CD14-positive monocyte (primary cell): Measurements from ENCODE around the gene FAM193A. TPM values are rescaled to one million over a fixed set of nuclear protein-coding genes. Genes with fewer than 3 reads are reported as not detected.

ENCODE experiments used
- DNase-seq, 3 donors: peaks; one replicate each; pipeline ENCODE4 v3.0.0-alpha.2; 2011 to 2022
- H2AFZ ChIP-seq: 2 replicates; pipeline ENCODE4 v1.6.0; 2012; ENCODE audit warnings: mild to moderate bottlenecking, low read depth, low read length, inconsistent platforms; ENCODE audit not compliant: insufficient read depth, poor library complexity, severe bottlenecking
- H3K27ac ChIP-seq, 2 donors: 1 replicate in 1 of 2; 2 replicates in 1 of 2; pipeline ENCODE4 v1.5.1; 2012 to 2013; ENCODE audit warnings: low read length in 2 of 2, control low read depth in 1 of 2, inconsistent platforms in 1 of 2, low read depth in 1 of 2, mild to moderate bottlenecking in 1 of 2
- H3K27me3 ChIP-seq, 2 donors: one replicate each; pipeline versions ENCODE4 v1.6.0 to v1.6.1; 2011 to 2013; ENCODE audit warnings: low read length in 2 of 2; ENCODE audit not compliant: control insufficient read depth in 2 of 2, insufficient read depth in 2 of 2
- H3K36me3 ChIP-seq, 2 donors: replicated peaks in 1 of 2; 1 replicate in 1 of 2; 2 replicates in 1 of 2; pipeline versions ENCODE4 v1.5.1 to v1.6.1; 2012 to 2013; ENCODE audit warnings: low read length in 2 of 2, control low read depth in 1 of 2, inconsistent platforms in 1 of 2, mild to moderate bottlenecking in 1 of 2; ENCODE audit not compliant: insufficient read depth in 2 of 2, control insufficient read depth in 1 of 2
- H3K4me1 ChIP-seq, 2 donors: 1 replicate in 1 of 2; 2 replicates in 1 of 2; pipeline versions ENCODE4 v1.5.1 to v1.6.1; 2012 to 2013; ENCODE audit warnings: low read length in 2 of 2, control low read depth in 1 of 2, inconsistent platforms in 1 of 2, mild to moderate bottlenecking in 1 of 2, moderate library complexity in 1 of 2; ENCODE audit not compliant: insufficient read depth in 2 of 2, control insufficient read depth in 1 of 2
- H3K4me2 ChIP-seq: replicated peaks from 2 replicates; pipeline ENCODE3; 2012; ENCODE audit warnings: low read length, moderate library complexity, mild to moderate bottlenecking; ENCODE audit not compliant: poor library complexity, severe bottlenecking; ENCODE audit errors: extremely low read depth
- H3K4me3 ChIP-seq, 3 experiments: fragments of 200-600 bp in 1 of 3; sonication (generic) in 1 of 3; replicated peaks in 1 of 3; 1 replicate in 2 of 3; 2 replicates in 1 of 3; pipeline ENCODE4 v1.5.1; 2011 to 2013; ENCODE audit warnings: low read length in 3 of 3, mild to moderate bottlenecking in 3 of 3, control low read depth in 2 of 3, low read depth in 2 of 3, inconsistent platforms in 1 of 3, moderate library complexity in 1 of 3
- H3K79me2 ChIP-seq: 2 replicates; pipeline ENCODE4 v1.6.0; 2012; ENCODE audit warnings: mild to moderate bottlenecking, control low read depth, inconsistent platforms, low read length, moderate library complexity; ENCODE audit not compliant: insufficient read depth
- H3K9ac ChIP-seq: 2 replicates; pipeline ENCODE4 v1.6.0; 2017; ENCODE audit warnings: low read length, mild to moderate bottlenecking; ENCODE audit not compliant: insufficient read depth, poor library complexity, severe bottlenecking
- H3K9me3 ChIP-seq, 2 donors: replicated peaks in 1 of 2; 1 replicate in 1 of 2; 2 replicates in 1 of 2; pipeline versions ENCODE4 v1.5.1 to v1.6.1; 2012 to 2013; ENCODE audit warnings: low read length in 2 of 2, control low read depth in 1 of 2; ENCODE audit not compliant: control insufficient read depth in 1 of 2, insufficient read depth in 1 of 2
- H4K20me1 ChIP-seq: 2 replicates; pipeline ENCODE4 v1.6.0; 2012; ENCODE audit warnings: mild to moderate bottlenecking, low read length, control low read depth, moderate library complexity; ENCODE audit not compliant: insufficient read depth
- H3K27ac Mint-ChIP-seq, 7 donors: one replicate each; pipeline ENCODE4 v1.8.0; 2020; ENCODE audit warnings: mild to moderate bottlenecking in 7 of 7, mixed read lengths in 7 of 7, moderate library complexity in 6 of 7, inconsistent platforms in 2 of 7
- H3K27me3 Mint-ChIP-seq, 3 donors: one replicate each; pipeline ENCODE4 v1.8.0; 2021 to 2022; ENCODE audit warnings: low read depth in 3 of 3, mild to moderate bottlenecking in 3 of 3, mixed read lengths in 3 of 3, moderate library complexity in 3 of 3, inconsistent platforms in 1 of 3
- H3K36me3 Mint-ChIP-seq, 2 donors: one replicate each; pipeline ENCODE4 v1.8.0; 2020; ENCODE audit warnings: mixed read lengths in 2 of 2, inconsistent platforms in 1 of 2, mild to moderate bottlenecking in 1 of 2
- H3K4me1 Mint-ChIP-seq: one replicate; pipeline ENCODE4 v1.8.0; 2020; ENCODE audit warnings: mild to moderate bottlenecking, mixed read lengths
- H3K4me3 Mint-ChIP-seq, 2 donors: one replicate each; pipeline ENCODE4 v1.8.0; 2020; ENCODE audit warnings: mild to moderate bottlenecking in 2 of 2, mixed read lengths in 2 of 2, moderate library complexity in 1 of 2
- H3K9me3 Mint-ChIP-seq, 7 donors: one replicate each; pipeline ENCODE4 v1.8.0; 2020 to 2022; ENCODE audit warnings: mixed read lengths in 7 of 7, mild to moderate bottlenecking in 6 of 7, moderate library complexity in 6 of 7, inconsistent platforms in 2 of 7
- WGBS: methylation state at CpG from one replicate; pipeline ENCODE4 v1.1.5; 2013; ENCODE audit warnings: missing lambda C conversion rate; ENCODE audit not compliant: insufficient coverage; 5-methylcytosine and 5-hydroxymethylcytosine counted together
- intact Hi-C, 2 donors: fragments of 100-400 bp; cut with micrococcal nuclease; formaldehyde crosslinking; loops; one replicate each; pipeline versions ENCODE4 v1.15.0 to v1.15.1; 2023
- polyA plus RNA-seq, 3 donors: library from polyadenylated mRNA; depleted of rRNA in 1 of 3; unstranded in 2 of 3; stranded (reverse) in 1 of 3; fragments of 300-500 nt in 2 of 3; fragments of >200 nt in 1 of 3; fragmentation: Illumina TruSeq in 2 of 3; gene quantifications; 1 replicate in 2 of 3; 2 replicates in 1 of 3; pipeline ENCODE4 v1.2.3, GENCODE V29; 2012 to 2021
- TF ChIP-seq, protein P1 (sequence below): fragments of 200-600 bp; IDR thresholded peaks from one replicate; pipeline ENCODE4 v1.8.0; 2022; ENCODE audit warnings: antibody characterized with exemption, mild to moderate bottlenecking

Gene FAM193A
- polyA plus RNA-seq, 3 donors: 0.66 to 11.8 (median 0.82) TPM

DNA sequence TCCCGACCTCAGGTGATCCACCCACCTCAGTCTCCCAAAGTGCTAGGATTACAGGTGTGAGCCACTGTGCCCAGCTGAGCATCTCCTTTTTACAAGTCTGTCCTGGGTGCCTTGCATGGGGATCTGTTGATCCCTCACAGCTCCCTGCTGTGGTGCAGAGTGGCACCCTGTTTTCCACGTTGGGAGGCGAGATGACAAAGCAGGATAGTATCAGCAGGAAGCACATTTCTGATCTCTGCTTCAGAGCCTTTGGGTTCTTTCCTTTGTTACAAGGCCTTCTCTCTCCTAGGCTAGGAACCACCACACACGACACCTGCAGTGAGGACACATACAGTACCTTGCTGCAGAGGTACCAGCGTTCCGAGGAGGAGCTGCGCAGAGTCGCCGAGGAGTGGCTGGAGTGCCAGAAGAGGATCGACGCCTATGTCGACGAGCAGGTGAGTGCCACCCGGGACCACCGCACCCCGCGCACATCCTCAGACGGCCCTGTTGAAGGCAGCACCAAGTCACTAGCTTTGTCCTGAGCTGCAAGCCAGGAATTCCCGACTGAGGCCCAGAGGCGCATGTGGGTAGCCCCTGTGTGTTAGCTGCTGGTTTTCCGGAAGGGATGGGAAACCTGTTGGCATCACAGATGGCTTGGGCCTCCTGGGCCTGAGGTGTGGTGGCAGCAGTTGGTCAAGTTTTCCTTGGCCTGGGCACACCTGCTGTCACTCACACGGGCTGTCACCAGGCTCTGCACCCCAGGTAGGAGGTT, 110.1 kb downstream of the FAM193A start:
- peaks cover 73 to 86% of the 10 kb centered on the region in 2 donors for H3K36me3 ChIP-seq
- H3K4me3 ChIP-seq: no peak overlapping the region
- WGBS: 73% methylated on average over 21 of the region's 22 CpGs
- Mint-ChIP-seq H3K27me3 (no peaks in the 10 kb centered on the region), H3K9me3 (peaks cover 0 to under 1% (median 0%) of the 10 kb centered on the region in 7 donors), H3K27ac (no peak overlapping the region), H3K4me1 (no peaks in the 10 kb centered on the region), H3K36me3 (peaks cover 73 to 87% of the 10 kb centered on the region in 2 donors), H3K4me3 (no peak overlapping the region)
- H4K20me1 ChIP-seq: peaks cover 7% of the 10 kb centered on the region
- H3K9ac ChIP-seq: no peak overlapping the region
- no peaks in the 10 kb centered on the region for H3K9me3 ChIP-seq
- no peaks in the 10 kb centered on the region for H3K4me1 ChIP-seq
- intact Hi-C loops: no loop called here
- H3K79me2 ChIP-seq: no peaks in the 10 kb centered on the region
- TF ChIP-seq, protein P1, sequence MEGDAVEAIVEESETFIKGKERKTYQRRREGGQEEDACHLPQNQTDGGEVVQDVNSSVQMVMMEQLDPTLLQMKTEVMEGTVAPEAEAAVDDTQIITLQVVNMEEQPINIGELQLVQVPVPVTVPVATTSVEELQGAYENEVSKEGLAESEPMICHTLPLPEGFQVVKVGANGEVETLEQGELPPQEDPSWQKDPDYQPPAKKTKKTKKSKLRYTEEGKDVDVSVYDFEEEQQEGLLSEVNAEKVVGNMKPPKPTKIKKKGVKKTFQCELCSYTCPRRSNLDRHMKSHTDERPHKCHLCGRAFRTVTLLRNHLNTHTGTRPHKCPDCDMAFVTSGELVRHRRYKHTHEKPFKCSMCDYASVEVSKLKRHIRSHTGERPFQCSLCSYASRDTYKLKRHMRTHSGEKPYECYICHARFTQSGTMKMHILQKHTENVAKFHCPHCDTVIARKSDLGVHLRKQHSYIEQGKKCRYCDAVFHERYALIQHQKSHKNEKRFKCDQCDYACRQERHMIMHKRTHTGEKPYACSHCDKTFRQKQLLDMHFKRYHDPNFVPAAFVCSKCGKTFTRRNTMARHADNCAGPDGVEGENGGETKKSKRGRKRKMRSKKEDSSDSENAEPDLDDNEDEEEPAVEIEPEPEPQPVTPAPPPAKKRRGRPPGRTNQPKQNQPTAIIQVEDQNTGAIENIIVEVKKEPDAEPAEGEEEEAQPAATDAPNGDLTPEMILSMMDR: no peak
- H2AFZ ChIP-seq: no peak overlapping the region
- no peak for DNase-seq
- no peaks in the 10 kb centered on the region for H3K27me3 ChIP-seq
- H3K27ac ChIP-seq: no peak overlapping the region
- H3K4me2 ChIP-seq: no peak overlapping the region

DNA sequence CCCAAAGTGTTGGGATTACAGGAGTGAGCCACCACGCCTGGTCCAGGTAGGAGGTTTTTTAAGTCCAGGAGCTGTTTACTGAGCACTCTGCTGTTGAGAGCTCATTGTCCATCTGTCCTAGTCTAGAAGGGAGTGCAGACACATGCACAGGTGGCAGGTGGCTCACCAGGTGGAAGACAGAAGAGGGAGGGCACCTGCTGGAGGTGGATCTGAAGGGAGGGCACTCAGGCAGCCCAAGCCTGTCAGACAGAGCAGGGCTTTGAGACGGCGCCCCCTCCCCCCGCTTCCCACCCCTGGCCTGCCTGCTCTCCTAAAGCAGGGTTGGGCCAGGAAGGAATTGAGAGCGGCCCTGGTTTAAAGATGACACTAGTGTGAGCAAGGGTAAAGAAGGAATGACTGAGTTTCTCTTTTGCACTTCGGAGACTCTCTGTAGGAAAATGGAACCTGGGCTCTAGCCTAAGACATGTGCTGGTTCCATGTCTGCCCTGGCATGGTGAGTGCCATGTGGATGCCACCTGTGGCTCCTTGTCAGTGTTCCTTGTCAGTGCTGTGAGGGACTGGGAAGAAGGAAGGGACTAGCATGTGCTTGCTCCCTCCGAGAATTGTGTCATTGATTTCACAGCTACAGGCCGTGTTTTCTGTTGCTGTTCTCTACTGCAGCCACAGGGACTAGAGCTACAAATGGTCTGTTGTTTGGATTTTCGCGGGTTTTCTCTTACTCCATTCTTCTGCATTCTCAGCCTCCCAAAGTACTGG, 111.1 kb downstream of the FAM193A start:
- no peaks in the 10 kb centered on the region for H3K4me1 Mint-ChIP-seq

More for the DNA sequence above, 111.1 kb downstream of the FAM193A start:
- 100% methylated on average over 4 of the region's 10 CpGs for WGBS
- no peak for DNase-seq
- Mint-ChIP-seq H3K36me3 (peaks cover 75 to 85% of the 10 kb centered on the region in 2 donors), H3K27ac (no peak overlapping the region), H3K9me3 (peaks cover 0 to 2% (median 0%) of the 10 kb centered on the region in 7 donors), H3K27me3 (no peaks in the 10 kb centered on the region), H3K4me3 (no peak overlapping the region)
- H3K9ac ChIP-seq: no peak overlapping the region
- peaks cover 18% of the 10 kb centered on the region for H4K20me1 ChIP-seq
- intact Hi-C loops: no loop called here
- no peak overlapping the region for H3K27ac ChIP-seq
- H3K4me1 ChIP-seq: no peaks in the 10 kb centered on the region
- no peaks in the 10 kb centered on the region for H3K79me2 ChIP-seq
- TF ChIP-seq, protein P1: no peak
- no peaks in the 10 kb centered on the region for H3K27me3 ChIP-seq
- peaks cover 74 to 90% of the 10 kb centered on the region in 2 donors for H3K36me3 ChIP-seq
- H3K4me3 ChIP-seq: no peak overlapping the region
- no peak overlapping the region for H2AFZ ChIP-seq
- H3K9me3 ChIP-seq: no peaks in the 10 kb centered on the region
- no peak overlapping the region for H3K4me2 ChIP-seq
